Activated CD8-positive, alpha-beta T cell treated with anti-CD3 and anti-CD28 coated beads for 36 hours (primary cell): ENCODE results near the gene RHBG. TPM values are rescaled to one million over a fixed set of nuclear protein-coding genes. Genes with fewer than 3 reads are reported as not detected.

ENCODE experiments used
- ATAC-seq: fragments of 200-7000 bp; cut with Tn5 transposase; one replicate; pipeline ENCODE4 v1.10.0; 2021; ENCODE audit warnings: mild to moderate bottlenecking, moderate library complexity
- CTCF ChIA-PET: fragments of 350-600 bp; sonication (Branson Sonifier 250); formaldehyde crosslinking; loops from one replicate; lab custom pipeline; 2021; ENCODE audit warnings: antibody characterized with exemption; lab: Charles Lee
- POLR2A ChIA-PET: fragments of 350-600 bp; sonication (Branson Sonifier 250); formaldehyde crosslinking; loops from one replicate; lab custom pipeline; 2021; ENCODE audit warnings: antibody characterized with exemption; lab: Charles Lee
- DNase-seq: peaks from one replicate; pipeline ENCODE4 v3.0.0-alpha.2; 2020
- H3K27ac Mint-ChIP-seq: one replicate; pipeline ENCODE4 v1.8.0; 2021; ENCODE audit warnings: mild to moderate bottlenecking, mixed read lengths
- H3K27me3 Mint-ChIP-seq: one replicate; pipeline ENCODE4 v1.8.0; 2021; ENCODE audit warnings: mixed read lengths
- H3K36me3 Mint-ChIP-seq: one replicate; pipeline ENCODE4 v1.8.0; 2021; ENCODE audit warnings: low read depth, mixed read lengths
- H3K4me1 Mint-ChIP-seq: one replicate; pipeline ENCODE4 v1.8.0; 2021; ENCODE audit warnings: low read depth, mixed read lengths
- H3K4me3 Mint-ChIP-seq: one replicate; pipeline ENCODE4 v1.8.0; 2021; ENCODE audit warnings: mild to moderate bottlenecking, moderate library complexity, mixed read lengths
- H3K9me3 Mint-ChIP-seq: one replicate; pipeline ENCODE4 v1.8.0; 2021; ENCODE audit warnings: mixed read lengths
- CTCF ChIP-seq: fragments of 200-600 bp; IDR thresholded peaks from one replicate; pipeline ENCODE4 v1.8.0; 2022; ENCODE audit warnings: antibody characterized with exemption, mild to moderate bottlenecking
- intact Hi-C: fragments of 100-400 bp; cut with micrococcal nuclease; formaldehyde crosslinking; loops from one replicate; pipeline ENCODE4 v1.10.0; 2022
- total RNA-seq, 2 experiments: library from RNA; stranded (reverse); gene quantifications; one replicate each; pipeline ENCODE4 v1.2.3, GENCODE V29; 2021

RHBG gene
- total RNA-seq, 2 experiments from 2014 or later = not detected

DNA sequence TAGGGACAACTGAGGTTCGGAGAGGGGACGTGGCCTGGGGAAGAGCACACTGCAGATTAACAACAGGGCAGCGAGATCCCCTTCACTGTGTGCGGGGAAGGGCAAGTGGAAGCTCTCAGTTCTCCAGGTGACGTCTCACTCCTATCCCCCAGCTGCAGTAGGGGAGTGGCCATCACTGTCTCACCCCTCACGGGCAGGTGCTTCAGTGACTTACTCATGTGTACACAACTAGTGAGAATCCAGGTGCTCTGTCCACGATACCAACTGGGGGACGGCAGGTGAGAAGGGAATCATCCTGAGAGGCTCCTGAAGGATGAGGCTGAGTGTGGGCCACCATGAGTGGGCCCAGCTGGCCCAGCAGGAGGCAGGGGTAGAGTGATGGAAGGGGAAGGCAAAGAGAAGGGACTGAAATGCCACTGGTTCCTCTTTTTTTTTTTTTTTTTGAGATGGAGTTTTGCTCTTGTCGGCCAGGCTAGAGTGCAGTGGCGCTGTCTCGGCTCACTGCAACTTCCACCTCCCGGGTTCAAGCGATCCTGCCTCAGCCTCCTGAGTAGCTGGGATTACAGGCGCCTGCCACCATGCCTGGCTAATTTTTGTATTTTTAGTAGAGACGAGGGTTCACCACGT is 25.9 kb downstream of the RHBG start:
- ChIA-PET POLR2A (no interaction called here), CTCF (interaction anchor here (1.0 to 4.3 kb wide), 3 partner anchors 10 to 51 kb away, joined by 5 to 41 read pairs (median 5); no protein-coding TSS in a partner anchor)
- Mint-ChIP-seq H3K9me3 (no peaks in the 10 kb centered on the region), H3K4me1 (no peaks in the 10 kb centered on the region), H3K27ac (no peak overlapping the region), H3K27me3 (peaks cover 13% of the 10 kb centered on the region), H3K36me3 (no peaks in the 10 kb centered on the region), H3K4me3 (no peak overlapping the region)
- TF ChIP-seq CTCF = no peak
- DNase-seq (no peak), ATAC-seq (no peak)
- intact Hi-C loops = no loop called here

DNA sequence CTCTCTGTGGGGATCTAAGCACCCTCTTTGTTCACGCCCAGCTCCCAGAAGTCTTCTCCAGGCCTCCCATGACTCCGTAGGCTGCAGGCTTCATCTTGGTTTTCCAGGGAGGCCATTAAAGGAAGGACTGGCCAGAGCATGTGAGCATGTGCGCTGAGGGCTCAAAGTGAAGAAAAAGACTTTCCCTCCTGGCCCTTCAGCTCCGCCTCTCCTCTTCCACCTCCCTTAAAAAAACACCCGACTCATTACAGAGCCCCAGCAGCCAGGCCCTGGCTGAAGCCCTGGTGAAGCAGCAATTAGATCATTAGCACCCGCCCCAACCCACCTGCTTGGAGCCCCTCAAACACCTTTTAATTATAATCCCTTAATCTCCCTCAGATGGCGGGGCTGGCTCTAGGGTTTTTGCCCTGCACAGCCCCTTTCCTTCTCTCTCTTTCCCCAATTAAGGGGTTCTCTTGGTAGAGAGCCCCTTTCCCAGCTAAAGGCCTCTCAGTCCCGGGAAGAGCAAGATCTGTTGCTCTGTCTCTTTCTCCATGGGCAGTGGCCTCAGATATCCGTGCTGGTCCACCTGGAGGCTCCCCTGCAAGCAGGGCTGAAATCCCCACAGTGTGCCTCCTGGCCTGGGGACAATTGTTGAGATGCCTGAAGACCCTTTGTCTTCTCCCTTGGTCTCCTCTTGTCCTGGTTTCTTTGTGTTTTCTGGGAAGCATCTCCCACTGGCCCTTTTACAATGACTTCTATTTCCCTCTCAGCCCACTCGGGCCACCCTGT is 30.5 kb downstream of the RHBG start:
- ChIA-PET CTCF (interaction anchor here (1.4 to 2.5 kb wide), 2 partner anchors 14 to 47 kb away, joined by 4 to 12 read pairs; no protein-coding TSS in a partner anchor), POLR2A (interaction anchor here (0.6 to 1.3 kb wide), 2 partner anchors 14 to 731 kb away, joined by 3 read pairs; no protein-coding TSS in a partner anchor)
- no peak overlapping the region for H3K4me3 Mint-ChIP-seq
- TF ChIP-seq CTCF = no peak
- intact Hi-C loops = no loop called here
- DNase-seq (no peak), ATAC-seq (no peak)
- peaks cover 5% of the 10 kb centered on the region for H3K27me3 Mint-ChIP-seq
- no peaks in the 10 kb centered on the region for H3K36me3 Mint-ChIP-seq
- H3K9me3 Mint-ChIP-seq = no peaks in the 10 kb centered on the region
- no peak overlapping the region for H3K27ac Mint-ChIP-seq
- H3K4me1 Mint-ChIP-seq = no peaks in the 10 kb centered on the region

GRCh38 chr1:156400191-156400935 is 31.4 kb downstream of the RHBG start:
- Mint-ChIP-seq H3K4me1 (no peaks in the 10 kb centered on the region), H3K9me3 (no peaks in the 10 kb centered on the region), H3K36me3 (no peaks in the 10 kb centered on the region), H3K27ac (no peak overlapping the region), H3K27me3 (peaks cover 6% of the 10 kb centered on the region), H3K4me3 (no peak overlapping the region)
- DNase-seq = no peak
- TF ChIP-seq CTCF = no peak
- POLR2A ChIA-PET = interaction anchor here (1.3 kb wide), 1 partner anchor 14 kb away, joined by 3 read pairs; no protein-coding TSS in a partner anchor
- no peak for ATAC-seq
- intact Hi-C loops = no loop called here
- CTCF ChIA-PET = interaction anchor here (1.5 to 2.5 kb wide), 2 partner anchors 15 to 45 kb away, joined by 11 to 12 read pairs; no protein-coding TSS in a partner anchor

DNA sequence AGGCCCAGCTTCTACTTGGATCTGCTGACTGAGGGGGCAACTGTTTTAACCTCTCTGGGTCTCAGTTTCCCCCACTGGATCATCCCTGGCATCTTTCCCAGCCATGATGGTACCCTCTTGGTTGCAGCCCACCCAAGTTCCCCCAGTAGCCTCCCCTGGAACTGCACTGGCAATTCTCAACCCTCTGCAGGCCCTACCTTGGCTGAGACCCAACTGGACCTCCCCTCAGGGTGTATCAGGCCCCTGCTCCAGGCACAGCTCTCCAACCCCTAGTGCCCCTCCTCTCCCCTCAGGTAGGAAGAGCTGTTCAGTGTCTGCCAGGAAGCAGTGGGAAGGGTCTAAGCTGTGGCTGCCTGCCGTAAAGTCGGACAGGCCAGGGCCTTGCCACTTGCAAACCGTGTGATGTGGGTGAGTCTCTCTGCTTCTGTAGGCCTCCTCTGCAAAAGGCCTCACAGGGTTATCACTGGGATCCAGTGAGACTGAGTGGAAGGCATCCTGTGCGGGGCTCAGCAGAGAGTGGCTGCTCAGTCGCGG is 32.1 kb downstream of the RHBG start:
- ChIA-PET CTCF (interaction anchor here (1.5 to 2.5 kb wide), 2 partner anchors 15 to 45 kb away, joined by 11 to 12 read pairs; no protein-coding TSS in a partner anchor), POLR2A (interaction anchor here (1.3 kb wide), 1 partner anchor 15 kb away, joined by 3 read pairs; no protein-coding TSS in a partner anchor)
- intact Hi-C loops = no loop called here
- H3K27ac Mint-ChIP-seq = no peak overlapping the region
- no peaks in the 10 kb centered on the region for H3K4me1 Mint-ChIP-seq
- H3K36me3 Mint-ChIP-seq = no peaks in the 10 kb centered on the region
- DNase-seq = no peak
- H3K4me3 Mint-ChIP-seq = no peak overlapping the region
- no peak for TF ChIP-seq CTCF
- no peak for ATAC-seq
- H3K9me3 Mint-ChIP-seq = no peaks in the 10 kb centered on the region
- H3K27me3 Mint-ChIP-seq = peaks cover 9% of the 10 kb centered on the region
